Retinal pigment epithelial cell (primary cell): ENCODE data around the gene PTPA.
"Not testable (repeated sequence)": the region's sequence is repeated elsewhere in the genome, so short reads cannot be mapped to it uniquely, and the experiment has no call there.

Experiments
- DNase-seq: peaks from one replicate; pipeline ENCODE4 v3.0.0-alpha.2; 2010; ENCODE audit warnings: low read depth
- H3K4me3 ChIP-seq: 2 replicates; pipeline ENCODE4 v1.5.1; 2011; ENCODE audit warnings: mild to moderate bottlenecking, low read length, control low read depth, moderate library complexity
- TF ChIP-seq, protein P1 (sequence below): conservative IDR thresholded peaks from 2 replicates; pipeline ENCODE4 v1.5.1; 2011; ENCODE audit warnings: low read depth, low read length, control low read depth, inconsistent platforms

Gene PTPA

DNA sequence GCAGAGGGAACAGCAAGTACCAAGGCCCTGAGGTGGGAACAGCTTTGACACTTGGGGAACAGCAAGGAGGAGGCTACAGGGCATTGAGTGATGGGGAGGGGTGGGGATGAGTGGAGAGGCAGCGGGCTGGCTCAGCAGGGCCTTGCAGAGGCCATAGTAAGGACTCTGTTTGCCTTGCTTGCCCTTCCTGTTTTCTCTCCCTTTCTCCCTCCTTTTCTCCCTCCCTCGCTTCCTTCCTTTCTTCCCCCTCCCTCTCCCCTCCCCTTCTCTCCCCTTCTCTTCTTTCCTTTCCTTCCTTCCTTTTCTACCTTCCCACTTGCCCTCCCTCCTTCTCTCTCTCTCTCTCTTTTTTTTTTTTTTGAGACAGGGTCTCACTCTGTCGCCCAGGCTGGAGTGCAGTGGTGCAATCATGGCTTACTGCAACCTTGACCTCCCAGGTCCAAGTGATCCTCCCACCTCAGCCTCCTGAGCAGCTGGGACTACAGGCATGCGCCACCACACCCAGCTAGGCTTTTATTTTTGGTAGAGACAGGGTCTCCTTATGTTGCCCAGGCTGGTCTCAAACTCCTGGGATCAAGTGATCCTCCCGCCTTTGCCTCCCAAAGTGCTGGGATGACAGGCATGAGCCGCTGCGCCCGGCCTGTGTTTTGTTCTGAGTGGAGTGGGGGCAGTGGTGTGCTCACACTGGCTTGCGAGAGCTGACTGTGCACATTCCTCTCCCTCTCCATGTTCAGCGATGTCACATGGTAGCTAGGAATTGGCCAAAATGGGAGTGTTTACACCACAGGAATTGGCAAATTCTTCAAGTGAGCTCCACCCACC lies 49.7 kb downstream of the PTPA start:
- no peak overlapping the region for H3K4me3 ChIP-seq
- DNase-seq = no peak
- TF ChIP-seq, protein P1, sequence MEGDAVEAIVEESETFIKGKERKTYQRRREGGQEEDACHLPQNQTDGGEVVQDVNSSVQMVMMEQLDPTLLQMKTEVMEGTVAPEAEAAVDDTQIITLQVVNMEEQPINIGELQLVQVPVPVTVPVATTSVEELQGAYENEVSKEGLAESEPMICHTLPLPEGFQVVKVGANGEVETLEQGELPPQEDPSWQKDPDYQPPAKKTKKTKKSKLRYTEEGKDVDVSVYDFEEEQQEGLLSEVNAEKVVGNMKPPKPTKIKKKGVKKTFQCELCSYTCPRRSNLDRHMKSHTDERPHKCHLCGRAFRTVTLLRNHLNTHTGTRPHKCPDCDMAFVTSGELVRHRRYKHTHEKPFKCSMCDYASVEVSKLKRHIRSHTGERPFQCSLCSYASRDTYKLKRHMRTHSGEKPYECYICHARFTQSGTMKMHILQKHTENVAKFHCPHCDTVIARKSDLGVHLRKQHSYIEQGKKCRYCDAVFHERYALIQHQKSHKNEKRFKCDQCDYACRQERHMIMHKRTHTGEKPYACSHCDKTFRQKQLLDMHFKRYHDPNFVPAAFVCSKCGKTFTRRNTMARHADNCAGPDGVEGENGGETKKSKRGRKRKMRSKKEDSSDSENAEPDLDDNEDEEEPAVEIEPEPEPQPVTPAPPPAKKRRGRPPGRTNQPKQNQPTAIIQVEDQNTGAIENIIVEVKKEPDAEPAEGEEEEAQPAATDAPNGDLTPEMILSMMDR = no peak

DNA sequence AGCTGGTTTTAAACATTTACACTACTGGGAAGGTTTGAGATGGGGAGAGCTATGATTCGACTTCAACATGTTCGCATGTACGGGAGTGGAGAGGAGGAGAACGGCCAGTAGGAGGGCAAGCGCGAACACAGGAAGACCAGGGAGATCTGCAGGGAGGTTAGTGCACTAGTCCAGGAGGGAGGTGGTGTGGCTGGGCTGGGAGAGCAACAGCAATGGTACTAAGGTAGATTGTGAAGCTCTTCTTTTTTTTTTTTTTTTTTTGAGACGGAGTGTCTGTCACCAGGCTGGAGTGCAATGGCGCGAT lies 50.3 kb downstream of the PTPA start:
- TF ChIP-seq, protein P1 = no peak
- no peak overlapping the region for H3K4me3 ChIP-seq

DNA sequence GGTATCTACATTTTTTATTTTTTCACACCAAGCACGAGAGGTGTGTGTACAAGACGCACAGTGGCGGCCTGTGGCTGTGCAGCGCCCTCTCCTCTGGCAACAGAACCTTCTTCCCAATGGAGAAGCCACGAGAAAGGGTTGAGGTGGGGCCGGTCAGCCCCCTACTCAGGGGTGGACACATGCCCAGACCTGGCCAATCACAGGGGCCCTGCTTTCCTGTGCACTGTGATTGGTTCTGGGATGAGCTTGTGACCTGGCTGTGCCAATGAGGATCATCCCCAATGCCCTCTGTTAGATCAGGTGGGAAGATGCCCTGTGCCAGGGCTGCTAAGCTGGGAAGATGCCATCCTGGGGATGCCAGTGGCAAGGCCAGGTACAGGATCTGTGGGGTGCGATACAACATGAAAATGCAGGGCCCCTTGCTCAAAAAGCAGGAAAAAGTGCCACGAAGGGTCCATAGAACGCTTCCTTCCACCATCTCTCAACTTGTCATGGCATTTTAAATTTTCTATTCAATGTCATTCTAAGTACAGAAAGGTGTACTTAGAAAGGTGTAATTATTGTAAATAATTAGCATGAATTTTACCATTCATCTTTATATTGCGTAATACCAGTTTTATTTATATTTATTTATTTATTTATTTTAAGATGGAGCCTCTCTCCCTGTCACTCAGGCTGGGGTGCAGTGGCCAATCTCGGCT lies 51.4 kb downstream of the PTPA start:
- no peak for DNase-seq
- TF ChIP-seq, protein P1 = no peak
- no peak overlapping the region for H3K4me3 ChIP-seq

More for the DNA sequence above, 50.3 kb downstream of the PTPA start:
- no peak for DNase-seq

DNA sequence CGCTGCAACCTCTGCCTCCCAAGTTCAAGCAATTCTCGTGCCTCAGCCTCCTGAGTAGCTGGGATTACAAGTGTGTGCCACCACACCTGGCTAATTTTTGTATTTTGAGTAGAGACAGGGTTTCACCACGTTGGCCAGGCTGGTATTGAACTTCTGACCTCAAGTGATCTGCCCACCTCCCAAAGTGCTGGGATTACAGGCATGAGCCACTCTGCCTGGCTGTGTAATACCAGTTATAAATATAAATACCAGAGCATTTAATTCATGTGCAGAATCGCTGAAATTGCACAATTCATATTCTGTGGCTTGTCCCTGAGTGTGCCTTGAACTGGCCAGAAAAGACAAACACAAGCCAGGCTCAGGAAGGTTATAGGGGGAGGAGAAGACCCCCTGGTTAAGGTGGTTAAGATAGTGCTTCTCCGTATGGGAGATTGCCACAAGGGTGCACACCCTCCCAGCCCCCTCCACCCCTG lies 52.0 kb downstream of the PTPA start:
- DNase-seq, H3K4me3 ChIP-seq: not testable (repeated sequence)

DNA sequence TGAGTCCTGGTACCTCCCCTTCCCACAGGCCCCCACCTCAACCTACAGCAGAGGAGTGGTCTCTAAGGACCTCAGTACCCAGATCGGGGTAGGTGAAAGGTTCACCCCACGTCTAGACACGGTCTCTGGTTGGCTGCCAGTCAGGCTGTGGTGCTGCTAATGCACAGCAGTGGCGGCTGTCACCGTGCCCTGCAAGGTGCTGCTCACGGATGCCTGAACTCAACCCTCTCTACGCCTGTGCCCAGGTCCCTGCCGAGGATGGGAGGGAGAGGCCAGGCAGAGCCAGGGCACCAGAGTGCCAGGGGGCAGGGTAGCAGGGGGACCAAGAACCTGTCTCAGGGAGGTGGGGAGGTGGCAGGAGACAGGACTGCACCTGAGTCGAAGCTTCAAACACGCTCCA lies 52.5 kb downstream of the PTPA start:
- TF ChIP-seq, protein P1 = no peak
- no peak overlapping the region for H3K4me3 ChIP-seq
- no peak for DNase-seq

DNA sequence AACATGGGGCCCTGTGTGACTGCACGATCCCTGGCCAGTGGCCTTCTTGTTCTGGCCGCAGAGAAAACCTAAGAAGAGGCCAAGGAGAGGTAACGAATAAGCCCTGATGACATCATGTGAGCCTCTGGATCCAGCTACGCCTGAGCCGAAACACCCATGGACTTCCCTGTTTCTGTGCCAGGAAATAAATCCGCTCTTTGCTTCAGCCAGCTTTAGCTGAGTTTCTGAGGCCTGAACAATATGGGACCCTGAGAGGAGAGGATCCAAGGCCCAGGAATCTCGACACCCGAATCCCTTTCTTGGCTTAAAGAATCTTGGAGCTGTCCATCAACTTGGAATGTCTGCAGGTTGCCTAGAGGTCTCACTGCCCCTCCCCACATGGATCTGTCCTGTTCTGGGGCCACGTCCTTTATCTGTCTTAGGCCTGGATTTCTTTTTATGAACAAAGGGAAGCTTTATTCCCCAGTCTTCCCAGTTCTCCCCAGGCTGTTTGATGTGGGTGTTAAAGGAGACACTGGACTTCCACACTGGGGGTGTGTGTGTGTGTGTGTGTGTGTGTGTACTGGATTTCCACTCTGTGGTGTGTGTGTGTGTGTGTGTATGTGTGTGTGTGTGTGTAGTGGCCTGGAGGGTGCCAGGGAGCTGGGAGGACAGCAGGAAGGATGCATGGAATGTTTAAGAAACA lies 53.2 kb downstream of the PTPA start:
- TF ChIP-seq, protein P1 = no peak
- peak; percentile 97 for DNase-seq
- no peak overlapping the region for H3K4me3 ChIP-seq

DNA sequence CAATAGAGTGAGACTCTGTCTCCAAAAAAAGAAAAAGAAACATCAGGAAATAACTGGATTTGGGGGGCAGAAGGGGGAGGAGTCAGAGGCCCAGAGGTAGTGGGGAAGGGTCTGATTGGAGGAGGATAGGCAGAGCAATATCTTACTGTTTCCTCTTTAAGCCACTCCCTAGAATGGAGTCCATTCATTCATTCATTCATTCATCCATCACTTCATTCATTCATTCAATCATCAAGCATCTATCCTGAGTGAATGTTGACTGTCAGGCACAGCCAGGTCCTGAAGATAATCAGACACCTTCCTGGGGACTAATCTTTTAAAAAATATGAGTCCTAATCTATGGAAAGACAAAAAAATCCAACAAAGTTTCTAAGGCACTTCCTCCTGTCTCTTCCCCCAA lies 54.0 kb downstream of the PTPA start:
- DNase-seq = no peak
- TF ChIP-seq, protein P1 = no peak
- no peak overlapping the region for H3K4me3 ChIP-seq
